ENCODE measurements around the gene L3MBTL4.

DNA sequence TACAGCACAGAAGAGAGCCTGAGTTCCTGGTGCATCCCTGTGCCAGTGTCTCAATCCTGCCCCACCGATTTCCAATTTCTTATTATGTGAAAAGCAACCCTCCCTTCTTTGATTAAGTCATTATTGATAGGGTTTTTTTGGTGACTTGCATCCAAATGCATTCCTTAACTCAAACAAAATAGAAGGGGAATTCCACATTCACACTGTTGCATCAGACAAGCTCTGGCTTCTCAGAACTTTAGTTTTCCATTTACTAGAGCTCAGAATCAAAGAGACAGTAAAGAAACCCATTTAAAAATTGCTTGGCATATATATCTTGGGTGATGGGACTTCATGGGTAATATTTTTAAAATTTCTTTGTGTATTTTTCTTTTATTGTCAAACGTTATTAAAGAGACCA lies 505.6 kb downstream of the L3MBTL4 start:
- TF ChIP-seq, protein P1, sequence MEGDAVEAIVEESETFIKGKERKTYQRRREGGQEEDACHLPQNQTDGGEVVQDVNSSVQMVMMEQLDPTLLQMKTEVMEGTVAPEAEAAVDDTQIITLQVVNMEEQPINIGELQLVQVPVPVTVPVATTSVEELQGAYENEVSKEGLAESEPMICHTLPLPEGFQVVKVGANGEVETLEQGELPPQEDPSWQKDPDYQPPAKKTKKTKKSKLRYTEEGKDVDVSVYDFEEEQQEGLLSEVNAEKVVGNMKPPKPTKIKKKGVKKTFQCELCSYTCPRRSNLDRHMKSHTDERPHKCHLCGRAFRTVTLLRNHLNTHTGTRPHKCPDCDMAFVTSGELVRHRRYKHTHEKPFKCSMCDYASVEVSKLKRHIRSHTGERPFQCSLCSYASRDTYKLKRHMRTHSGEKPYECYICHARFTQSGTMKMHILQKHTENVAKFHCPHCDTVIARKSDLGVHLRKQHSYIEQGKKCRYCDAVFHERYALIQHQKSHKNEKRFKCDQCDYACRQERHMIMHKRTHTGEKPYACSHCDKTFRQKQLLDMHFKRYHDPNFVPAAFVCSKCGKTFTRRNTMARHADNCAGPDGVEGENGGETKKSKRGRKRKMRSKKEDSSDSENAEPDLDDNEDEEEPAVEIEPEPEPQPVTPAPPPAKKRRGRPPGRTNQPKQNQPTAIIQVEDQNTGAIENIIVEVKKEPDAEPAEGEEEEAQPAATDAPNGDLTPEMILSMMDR (IDR thresholded peaks at IDR 0.05): no peak
- TF ChIP-seq POLR2A (IDR thresholded peaks at IDR 0.05): no peak

All from heart left ventricle (tissue), 13 donors.